HepG2 (cell line): ENCODE results near the gene GNL3. TPM values are rescaled to one million over a fixed set of nuclear protein-coding genes. Genes with fewer than 3 reads are reported as not detected.

ENCODE experiments used
- CBX2 ChIP-seq, 2 experiments: fragments of 200-600 bp in 1 of 2; sonication (generic); formaldehyde crosslinking in 1 of 2; IDR thresholded peaks; 2 replicates each; pipeline versions ENCODE4 v1.7.0 to v1.8.1; 2018 to 2022; ENCODE audit warnings: low read depth in 2 of 2, low read length in 1 of 2, mild to moderate bottlenecking in 1 of 2, missing genetic modification reagents in 1 of 2
- CEBPB ChIP-seq: IDR thresholded peaks from 2 replicates; pipeline ENCODE4 v1.6.1; 2011; ENCODE audit warnings: low read depth, low read length, improper control_type of control experiment, borderline replicate concordance
- CEBPG ChIP-seq: IDR thresholded peaks from 2 replicates; pipeline ENCODE4 v1.6.1; 2016
- ETV5 ChIP-seq: IDR thresholded peaks from 2 replicates; pipeline ENCODE4 v1.6.1; 2018; ENCODE audit warnings: missing biosample characterization, missing genetic modification reagents, inconsistent platforms, borderline replicate concordance
- HCFC1 ChIP-seq: fragments of 150-350 bp; IDR thresholded peaks from 2 replicates; pipeline ENCODE4 v1.6.1; 2014; ENCODE audit warnings: low read depth, low read length
- KLF15 ChIP-seq: sonication (generic); formaldehyde crosslinking; IDR thresholded peaks from 2 replicates; pipeline ENCODE4 v1.8.1; 2023; ENCODE audit warnings: borderline replicate concordance, mild to moderate bottlenecking, inconsistent platforms, missing genetic modification reagents, mixed read lengths
- NBN ChIP-seq: fragments of 450-650 bp; conservative IDR thresholded peaks from 2 replicates; pipeline ENCODE4 v1.6.1; 2017
- NCOA1 ChIP-seq: sonication (generic); formaldehyde crosslinking; IDR thresholded peaks from 2 replicates; pipeline ENCODE4 v1.9.0; 2021; ENCODE audit warnings: missing genetic modification reagents
- PCBP2 ChIP-seq: fragments of 200-400 bp; formaldehyde crosslinking; optimal IDR thresholded peaks from 2 replicates; pipeline ENCODE3; 2018; ENCODE audit warnings: low read length, low read depth; ENCODE audit not compliant: poor library complexity, severe bottlenecking
- POLR2G ChIP-seq: fragments of 200-400 bp; formaldehyde crosslinking; IDR thresholded peaks from 2 replicates; pipeline ENCODE4 v1.6.1; 2018; ENCODE audit warnings: mild to moderate bottlenecking, low read depth, low read length, moderate library complexity
- RARA ChIP-seq: IDR thresholded peaks from 2 replicates; pipeline ENCODE4 v1.6.1; 2016; ENCODE audit warnings: missing genetic modification reagents, missing compliant biosample characterization
- SMARCE1 ChIP-seq: fragments of 450-650 bp; IDR thresholded peaks from 2 replicates; pipeline ENCODE4 v1.6.1; 2017; ENCODE audit warnings: borderline replicate concordance
- TCF7L2 ChIP-seq: IDR thresholded peaks from 2 replicates; pipeline ENCODE4 v1.6.1; 2011; ENCODE audit warnings: mild to moderate bottlenecking, low read depth, low read length, moderate library complexity
- ZBTB38 ChIP-seq: sonication (generic); formaldehyde crosslinking; IDR thresholded peaks from 2 replicates; pipeline ENCODE4 v1.5.1; 2020; ENCODE audit warnings: mild to moderate bottlenecking, missing genetic modification reagents
- ZNF18 ChIP-seq: sonication (generic); formaldehyde crosslinking; IDR thresholded peaks from 2 replicates; pipeline ENCODE4 v1.8.0; 2022; ENCODE audit warnings: mild to moderate bottlenecking, missing genetic modification reagents; ENCODE audit not compliant: insufficient replicate concordance
- ZNF234 ChIP-seq: sonication (generic); formaldehyde crosslinking; conservative IDR thresholded peaks from 2 replicates; pipeline ENCODE4 v1.5.1; 2020; ENCODE audit warnings: mild to moderate bottlenecking, missing genetic modification reagents
- ZNF274 ChIP-seq: sonication (generic); formaldehyde crosslinking; IDR thresholded peaks from 2 replicates; pipeline ENCODE4 v1.5.1; 2020; ENCODE audit warnings: mild to moderate bottlenecking, missing genetic modification reagents
- ZNF280D ChIP-seq: sonication (generic); formaldehyde crosslinking; IDR thresholded peaks from 2 replicates; pipeline ENCODE4 v1.5.1; 2020; ENCODE audit warnings: mild to moderate bottlenecking, missing genetic modification reagents
- ZNF329 ChIP-seq: sonication (generic); formaldehyde crosslinking; IDR thresholded peaks from 2 replicates; pipeline ENCODE4 v1.9.0; 2021; ENCODE audit warnings: low read depth, mild to moderate bottlenecking, missing genetic modification reagents
- ZNF362 ChIP-seq: sonication (generic); formaldehyde crosslinking; IDR thresholded peaks from 2 replicates; pipeline ENCODE4 v1.4.0; 2020; ENCODE audit warnings: missing genetic modification reagents, mild to moderate bottlenecking, borderline replicate concordance
- ZNF530 ChIP-seq: sonication (generic); formaldehyde crosslinking; IDR thresholded peaks from 2 replicates; pipeline ENCODE4 v1.5.0; 2020; ENCODE audit warnings: low read depth, mild to moderate bottlenecking, missing genetic modification reagents
- ZNF563 ChIP-seq: sonication (generic); formaldehyde crosslinking; IDR thresholded peaks from 2 replicates; pipeline ENCODE4 v1.8.0; 2022; ENCODE audit warnings: mild to moderate bottlenecking, moderate library complexity, missing genetic modification reagents
- ZNF616 ChIP-seq: sonication (generic); formaldehyde crosslinking; IDR thresholded peaks from 2 replicates; pipeline ENCODE4 v1.5.0; 2020; ENCODE audit warnings: low read depth, mild to moderate bottlenecking, missing genetic modification reagents
- ZNF720 ChIP-seq: sonication (generic); formaldehyde crosslinking; IDR thresholded peaks from 2 replicates; pipeline ENCODE4 v1.4.0; 2020; ENCODE audit warnings: missing genetic modification reagents
- ZNF768 ChIP-seq: sonication (generic); formaldehyde crosslinking; IDR thresholded peaks from 2 replicates; pipeline ENCODE4 v1.4.0; 2020; ENCODE audit warnings: missing genetic modification reagents
- polyA plus RNA-seq, 8 experiments: library from polyadenylated mRNA; depleted of rRNA in 3 of 8; stranded (reverse) in 7 of 8; unstranded in 1 of 8; fragments of >200 nt; fragmentation: Illumina TruSeq in 4 of 8; extraction: Trizol in 4 of 8; gene quantifications; 2 replicates each; pipeline versions ENCODE4 v1.2.1 to v1.2.3, GENCODE V29; 2011 to 2016; ENCODE audit warnings: low read depth in 4 of 8, missing spikeins in 1 of 8, mixed read lengths in 1 of 8; ENCODE audit not compliant: insufficient read depth in 1 of 8
- total RNA-seq, 5 experiments: library from RNA; depleted of rRNA; stranded (reverse); fragments of >200 nt; fragmentation: Illumina TruSeq; extraction: Trizol; gene quantifications; 2 replicates each; pipeline ENCODE4 v1.2.3, GENCODE V29; 2016; ENCODE audit warnings: low read depth in 1 of 5

GNL3 gene
- total and polyA plus RNA-seq, 2 of the 13 experiments (the other 11 are each of a cell fraction or from before 2014, with no cell fraction given) = 129 to 257 TPM

- TF ChIP-seq TCF7L2 (no peak), ZNF720 (CRISPR knock-in tag) (no peak), ZNF274 (CRISPR knock-in tag) (no peak), ETV5 (CRISPR knock-in tag) (no peak), RARA (no peak), HCFC1 (no peak), NCOA1 (CRISPR knock-in tag) (no peak), ZNF563 (CRISPR knock-in tag) (no peak), POLR2G (no peak), ZNF768 (peak; percentile 71), CBX2 (IDR thresholded peaks at IDR 0.05; ENCODE audit: low read depth, low read length) (no peak), CBX2 (CRISPR knock-in tag; IDR thresholded peaks at IDR 0.05; ENCODE audit: low read depth) (no peak), CEBPG (CRISPR knock-in tag) (peak; percentile 64), ZNF616 (CRISPR knock-in tag) (no peak), ZNF329 (CRISPR knock-in tag) (no peak), ZNF234 (no peak), PCBP2 (no peak), ZNF362 (CRISPR knock-in tag) (peak; percentile 74; the same call in 1 of the 2 replicates), NBN (no peak), ZNF530 (no peak), CEBPB (peak; percentile 51; the same call in 1 of the 2 replicates), ZNF280D (no peak), ZBTB38 (CRISPR knock-in tag) (no peak), KLF15 (CRISPR knock-in tag) (no peak), SMARCE1 (no peak), ZNF18 (no peak)
Observed at GRCh38 chr3:52683611-52684010, 2.2 kb upstream of the GNL3 start (continued).
